Measurements from ENCODE around the gene DOCK1. TPM values are rescaled to one million over a fixed set of nuclear protein-coding genes. Genes with fewer than 3 reads are reported as not detected.

Gene DOCK1
- total RNA-seq, 1 experiment from 2014 or later: 40.0 TPM

DNA sequence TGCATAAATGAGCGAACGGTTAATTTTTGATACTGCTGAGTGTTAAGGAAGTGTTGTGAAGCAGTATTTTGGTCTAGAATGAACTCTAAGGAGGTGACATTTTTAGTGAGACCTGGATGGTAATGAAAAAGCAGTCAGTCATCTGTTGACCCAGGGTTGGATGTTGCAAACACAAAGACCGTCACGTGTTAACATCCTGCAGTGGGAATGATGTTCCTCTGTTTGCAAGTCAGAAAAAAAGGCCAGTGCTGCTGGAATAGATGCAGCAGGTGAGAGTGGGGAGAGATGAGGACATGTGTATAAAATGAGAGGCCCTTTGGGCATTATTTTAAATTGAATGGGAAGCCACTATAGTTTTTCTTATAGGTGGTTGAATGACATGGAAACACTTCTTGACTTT lies 251.9 kb downstream of the DOCK1 start:
- ChIA-PET CTCF (no interaction called here), POLR2A (interaction anchor here (0.7 kb wide), 1 partner anchor 253 kb away, joined by 4 read pairs; no protein-coding TSS in a partner anchor)
- BruUV-seq (replicated peaks): no TSS peak
- Mint-ChIP-seq H3K4me1 (ENCODE audit: insufficient read depth, unreplicated experiment) (peaks cover 19% of the 10 kb centered on the region), H3K27me3 (ENCODE audit: insufficient read depth, unreplicated experiment) (no peaks in the 10 kb centered on the region), H3K4me3 (ENCODE audit: unreplicated experiment) (no peak overlapping the region), H3K36me3 (ENCODE audit: insufficient read depth, unreplicated experiment) (no peaks in the 10 kb centered on the region), H3K27ac (ENCODE audit: low read depth, unreplicated experiment) (no peak overlapping the region), H3K9me3 (ENCODE audit: unreplicated experiment) (no peaks in the 10 kb centered on the region)
- TF ChIP-seq, protein P1, sequence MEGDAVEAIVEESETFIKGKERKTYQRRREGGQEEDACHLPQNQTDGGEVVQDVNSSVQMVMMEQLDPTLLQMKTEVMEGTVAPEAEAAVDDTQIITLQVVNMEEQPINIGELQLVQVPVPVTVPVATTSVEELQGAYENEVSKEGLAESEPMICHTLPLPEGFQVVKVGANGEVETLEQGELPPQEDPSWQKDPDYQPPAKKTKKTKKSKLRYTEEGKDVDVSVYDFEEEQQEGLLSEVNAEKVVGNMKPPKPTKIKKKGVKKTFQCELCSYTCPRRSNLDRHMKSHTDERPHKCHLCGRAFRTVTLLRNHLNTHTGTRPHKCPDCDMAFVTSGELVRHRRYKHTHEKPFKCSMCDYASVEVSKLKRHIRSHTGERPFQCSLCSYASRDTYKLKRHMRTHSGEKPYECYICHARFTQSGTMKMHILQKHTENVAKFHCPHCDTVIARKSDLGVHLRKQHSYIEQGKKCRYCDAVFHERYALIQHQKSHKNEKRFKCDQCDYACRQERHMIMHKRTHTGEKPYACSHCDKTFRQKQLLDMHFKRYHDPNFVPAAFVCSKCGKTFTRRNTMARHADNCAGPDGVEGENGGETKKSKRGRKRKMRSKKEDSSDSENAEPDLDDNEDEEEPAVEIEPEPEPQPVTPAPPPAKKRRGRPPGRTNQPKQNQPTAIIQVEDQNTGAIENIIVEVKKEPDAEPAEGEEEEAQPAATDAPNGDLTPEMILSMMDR (IDR thresholded peaks at IDR 0.05; ENCODE audit: unreplicated experiment): no peak
- intact Hi-C loops (cut with micrococcal nuclease): no loop called here
- DNase-seq (ENCODE audit: unreplicated experiment): no peak

DNA sequence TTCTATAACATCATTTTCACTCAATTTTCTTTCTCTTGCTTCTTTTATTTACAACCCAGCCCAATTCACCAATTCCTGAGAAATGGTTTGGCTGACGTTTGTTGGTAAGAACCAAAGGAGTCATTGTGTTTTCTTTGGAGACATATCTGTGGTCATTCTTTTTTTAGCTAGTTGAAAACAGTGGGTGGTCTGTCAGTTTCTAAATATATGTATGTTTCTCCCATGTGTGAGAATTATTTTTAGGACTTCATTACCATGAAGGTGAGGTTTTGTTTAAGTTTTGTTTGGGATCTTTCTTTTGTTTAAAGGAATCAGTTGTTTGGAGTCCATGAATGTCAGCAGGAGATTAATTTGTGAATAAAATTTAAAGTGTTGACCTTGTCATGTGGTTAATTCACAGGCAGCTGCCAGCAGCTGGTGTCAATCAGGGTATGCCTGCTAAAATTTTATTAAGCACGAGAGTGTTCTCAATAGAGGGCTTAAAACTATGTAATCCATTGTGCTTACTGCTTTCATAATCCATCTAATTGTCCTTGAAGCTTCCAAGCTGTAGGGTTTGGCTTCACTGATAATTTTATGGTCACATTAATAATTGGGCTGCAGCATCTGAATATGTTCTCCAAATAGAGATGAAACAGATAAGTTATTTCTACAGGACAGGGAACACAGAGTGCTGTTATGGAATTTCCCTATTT lies 252.4 kb downstream of the DOCK1 start:
- ChIA-PET CTCF (no interaction called here), POLR2A (interaction anchor here (0.6 to 1.5 kb wide), 5 partner anchors 9 to 1303 kb away, joined by 3 to 5 read pairs (median 4); no protein-coding TSS in a partner anchor)
- intact Hi-C loops (cut with micrococcal nuclease): no loop called here
- Mint-ChIP-seq H3K27ac (ENCODE audit: low read depth, unreplicated experiment) (no peak overlapping the region), H3K36me3 (ENCODE audit: insufficient read depth, unreplicated experiment) (no peaks in the 10 kb centered on the region), H3K4me1 (ENCODE audit: insufficient read depth, unreplicated experiment) (peaks cover 14% of the 10 kb centered on the region), H3K27me3 (ENCODE audit: insufficient read depth, unreplicated experiment) (no peaks in the 10 kb centered on the region), H3K4me3 (ENCODE audit: unreplicated experiment) (no peak overlapping the region), H3K9me3 (ENCODE audit: unreplicated experiment) (no peaks in the 10 kb centered on the region)
- BruUV-seq (replicated peaks): no TSS peak
- no peak for DNase-seq (ENCODE audit: unreplicated experiment)
- TF ChIP-seq, protein P1 (IDR thresholded peaks at IDR 0.05; ENCODE audit: unreplicated experiment): no peak

DNA sequence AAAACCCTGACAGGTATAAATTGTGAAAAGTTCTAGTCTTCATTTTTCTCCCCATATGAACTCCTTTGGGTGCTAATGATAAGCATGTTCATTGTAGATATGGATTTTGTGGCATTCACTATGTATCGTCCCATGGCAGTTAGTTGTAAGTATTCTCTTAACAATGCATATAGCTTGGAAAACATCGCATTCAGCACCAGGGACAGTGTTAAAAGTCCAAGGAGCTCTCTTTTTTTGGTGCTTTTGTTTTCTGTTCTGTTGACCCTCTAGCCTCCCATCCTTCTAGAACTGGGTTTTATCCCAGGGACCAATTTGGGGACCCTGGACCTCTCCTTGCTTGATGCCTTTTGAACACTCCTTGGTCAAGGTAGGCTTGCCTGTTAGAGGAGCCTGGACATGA lies 253.4 kb downstream of the DOCK1 start:
- Mint-ChIP-seq H3K27me3 (ENCODE audit: insufficient read depth, unreplicated experiment) (no peaks in the 10 kb centered on the region), H3K9me3 (ENCODE audit: unreplicated experiment) (no peaks in the 10 kb centered on the region), H3K4me3 (ENCODE audit: unreplicated experiment) (no peak overlapping the region), H3K27ac (ENCODE audit: low read depth, unreplicated experiment) (no peak overlapping the region), H3K4me1 (ENCODE audit: insufficient read depth, unreplicated experiment) (peaks cover 17% of the 10 kb centered on the region), H3K36me3 (ENCODE audit: insufficient read depth, unreplicated experiment) (no peaks in the 10 kb centered on the region)
- DNase-seq (ENCODE audit: unreplicated experiment): no peak
- POLR2A ChIA-PET: interaction anchor here (1.5 kb wide), 1 partner anchor 10 kb away, joined by 5 read pairs; no protein-coding TSS in a partner anchor
- intact Hi-C loops (cut with micrococcal nuclease): no loop called here
- CTCF ChIA-PET: no interaction called here
- TF ChIP-seq, protein P1 (IDR thresholded peaks at IDR 0.05; ENCODE audit: unreplicated experiment): no peak
- no TSS peak for BruUV-seq (replicated peaks)

DNA sequence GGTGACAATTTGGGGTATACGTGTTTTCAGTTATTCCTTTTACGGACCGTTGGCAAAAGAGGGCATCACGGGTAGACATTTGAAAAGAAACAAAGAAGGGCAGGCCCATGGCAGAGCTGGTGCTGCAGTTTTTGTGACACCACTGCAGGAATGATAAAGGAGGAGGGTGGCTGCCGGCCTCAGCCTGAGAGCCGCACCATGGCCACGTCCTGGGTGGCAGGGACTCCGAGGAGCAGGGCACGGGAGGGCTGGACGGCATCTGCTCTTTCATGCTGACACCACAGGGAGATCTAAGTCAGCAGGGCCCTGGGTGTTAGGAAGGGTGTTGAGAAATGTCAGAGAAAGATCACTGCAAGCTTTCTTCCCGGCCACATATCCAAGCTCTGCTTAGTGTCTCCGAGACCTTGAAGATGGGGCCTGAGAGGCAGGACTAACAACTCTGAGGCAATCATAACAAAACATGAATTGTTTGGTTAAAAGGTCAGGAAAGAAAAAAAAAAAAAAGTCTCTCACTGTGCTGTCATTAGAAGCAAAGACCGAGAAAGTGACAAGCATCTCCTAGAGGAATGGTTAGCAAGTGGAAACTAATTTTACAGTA lies 254.5 kb downstream of the DOCK1 start:
- intact Hi-C loops (cut with micrococcal nuclease): no loop called here
- DNase-seq (ENCODE audit: unreplicated experiment): no peak
- TF ChIP-seq, protein P1 (IDR thresholded peaks at IDR 0.05; ENCODE audit: unreplicated experiment): no peak
- no peak overlapping the region for H3K27ac Mint-ChIP-seq (ENCODE audit: low read depth, unreplicated experiment)
- no peak overlapping the region for H3K4me3 Mint-ChIP-seq (ENCODE audit: unreplicated experiment)
- peaks cover 25% of the 10 kb centered on the region for H3K4me1 Mint-ChIP-seq (ENCODE audit: insufficient read depth, unreplicated experiment)
- no peaks in the 10 kb centered on the region for H3K36me3 Mint-ChIP-seq (ENCODE audit: insufficient read depth, unreplicated experiment)
- no peaks in the 10 kb centered on the region for H3K9me3 Mint-ChIP-seq (ENCODE audit: unreplicated experiment)
- BruUV-seq (replicated peaks): no TSS peak
- ChIA-PET CTCF (interaction anchor here (0.6 to 0.7 kb wide), 3 partner anchors 39 to 1293 kb away, joined by 3 to 5 read pairs (median 4); no protein-coding TSS in a partner anchor), POLR2A (no interaction called here)
- no peaks in the 10 kb centered on the region for H3K27me3 Mint-ChIP-seq (ENCODE audit: insufficient read depth, unreplicated experiment)
